HEK293T (cell line): Measurements from ENCODE around the gene CSNK1D.

ENCODE experiments used
- CTCF ChIA-PET: fragments of 350-600 bp; formaldehyde crosslinking; extraction: SDS; loops from one replicate; lab custom pipeline; 2021; ENCODE audit warnings: antibody characterized with exemption, inconsistent platforms; lab: Yijun Ruan, JAX
- POLR2A ChIA-PET: fragments of 350-600 bp; formaldehyde crosslinking; extraction: SDS; loops from one replicate; lab custom pipeline; 2020; ENCODE audit warnings: antibody characterized with exemption, inconsistent platforms; lab: Yijun Ruan, JAX
- DNase-seq: peaks from one replicate; pipeline ENCODE4 v3.0.0; 2012; ENCODE audit warnings: mixed read lengths; ENCODE audit errors: extremely low spot score
- ARNT ChIP-seq: fragments of 450-650 bp; IDR thresholded peaks from 2 replicates; pipeline ENCODE4 v1.6.1; 2017; ENCODE audit warnings: mild to moderate bottlenecking
- BHLHE40 ChIP-seq: fragments of 450-650 bp; IDR thresholded peaks from 2 replicates; pipeline ENCODE4 v1.6.1; 2016; ENCODE audit warnings: mild to moderate bottlenecking, moderate library complexity, borderline replicate concordance
- CTBP1 ChIP-seq: fragments of 450-650 bp; IDR thresholded peaks from 2 replicates; pipeline ENCODE4 v1.6.1; 2016; ENCODE audit warnings: borderline replicate concordance
- ELF4 ChIP-seq: fragments of 450-650 bp; IDR thresholded peaks from 2 replicates; pipeline ENCODE4 v1.6.1; 2017; ENCODE audit warnings: antibody characterized with exemption
- FOXA1 ChIP-seq: fragments of 450-650 bp; IDR thresholded peaks from 2 replicates; pipeline ENCODE4 v1.6.1; 2016; ENCODE audit warnings: mild to moderate bottlenecking
- FOXK2 ChIP-seq: fragments of 450-650 bp; IDR thresholded peaks from 2 replicates; pipeline ENCODE4 v1.6.1; 2016; ENCODE audit warnings: mild to moderate bottlenecking
- FOXM1 ChIP-seq: fragments of 450-650 bp; IDR thresholded peaks from 2 replicates; pipeline ENCODE4 v1.6.1; 2017; ENCODE audit warnings: mild to moderate bottlenecking, borderline replicate concordance
- HDGF ChIP-seq: fragments of 450-650 bp; IDR thresholded peaks from 2 replicates; pipeline ENCODE4 v1.6.1; 2017; ENCODE audit warnings: antibody characterized with exemption, borderline replicate concordance
- L3MBTL2 ChIP-seq: fragments of 450-650 bp; conservative IDR thresholded peaks from 2 replicates; pipeline ENCODE4 v1.6.1; 2016; ENCODE audit warnings: mild to moderate bottlenecking
- LEF1 ChIP-seq: fragments of 450-650 bp; IDR thresholded peaks from 2 replicates; pipeline ENCODE4 v1.6.1; 2017; ENCODE audit warnings: mild to moderate bottlenecking, borderline replicate concordance
- NFRKB ChIP-seq: fragments of 450-650 bp; IDR thresholded peaks from 2 replicates; pipeline ENCODE4 v1.6.1; 2016; ENCODE audit warnings: mild to moderate bottlenecking, moderate library complexity
- SP1 ChIP-seq: fragments of 450-650 bp; IDR thresholded peaks from 2 replicates; pipeline ENCODE4 v1.6.1; 2017
- SUZ12 ChIP-seq: fragments of 450-650 bp; IDR thresholded peaks from 2 replicates; pipeline ENCODE4 v1.6.1; 2016; ENCODE audit warnings: mild to moderate bottlenecking
- TARDBP ChIP-seq: fragments of 450-650 bp; IDR thresholded peaks from 2 replicates; pipeline ENCODE4 v1.6.1; 2016
- ZNF384 ChIP-seq: fragments of 450-650 bp; IDR thresholded peaks from 2 replicates; pipeline ENCODE4 v1.6.1; 2016
- TF ChIP-seq, protein P1 (sequence below): fragments of 450-650 bp; IDR thresholded peaks from 2 replicates; pipeline ENCODE4 v1.6.1; 2016

The CSNK1D gene

DNA sequence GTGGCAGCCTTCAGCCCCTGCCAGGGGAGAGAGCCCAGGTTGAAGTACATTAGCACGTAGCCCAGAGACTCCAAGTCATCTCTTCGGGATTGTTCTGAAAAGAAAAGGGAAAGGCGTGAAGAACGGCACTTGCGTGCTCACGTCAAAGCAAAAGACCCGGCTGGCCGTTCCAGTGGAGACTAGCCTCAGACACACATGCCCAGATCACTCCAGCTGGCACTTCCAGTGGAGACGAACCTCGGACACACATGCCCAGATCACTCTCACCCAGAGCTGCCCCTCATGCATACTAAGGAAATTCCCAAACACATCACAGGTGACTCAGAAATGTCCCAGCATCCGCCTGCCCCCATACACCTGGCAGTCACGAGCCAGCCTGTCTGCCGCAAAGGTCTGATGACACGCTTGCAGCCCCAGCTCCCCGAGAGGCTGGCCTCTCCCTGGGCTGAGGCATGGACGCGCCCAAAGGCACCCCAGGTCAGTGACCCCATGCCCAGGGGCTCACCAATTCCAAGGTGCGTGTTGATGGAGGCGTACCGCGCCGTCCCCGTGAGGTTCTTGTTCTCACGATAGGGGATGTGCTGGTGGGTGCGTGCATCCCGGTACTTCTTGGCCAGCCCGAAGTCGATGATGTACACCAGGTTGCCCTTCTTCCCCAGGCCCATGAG is 20.9 kb downstream of the CSNK1D start:
- TF ChIP-seq ZNF384 (no peak), BHLHE40 (no peak), LEF1 (no peak), NFRKB (no peak), L3MBTL2 (no peak), FOXK2 (no peak), ARNT (no peak), FOXA1 (no peak), HDGF (no peak), CTBP1 (no peak), SP1 (no peak)
- TF ChIP-seq, protein P1, sequence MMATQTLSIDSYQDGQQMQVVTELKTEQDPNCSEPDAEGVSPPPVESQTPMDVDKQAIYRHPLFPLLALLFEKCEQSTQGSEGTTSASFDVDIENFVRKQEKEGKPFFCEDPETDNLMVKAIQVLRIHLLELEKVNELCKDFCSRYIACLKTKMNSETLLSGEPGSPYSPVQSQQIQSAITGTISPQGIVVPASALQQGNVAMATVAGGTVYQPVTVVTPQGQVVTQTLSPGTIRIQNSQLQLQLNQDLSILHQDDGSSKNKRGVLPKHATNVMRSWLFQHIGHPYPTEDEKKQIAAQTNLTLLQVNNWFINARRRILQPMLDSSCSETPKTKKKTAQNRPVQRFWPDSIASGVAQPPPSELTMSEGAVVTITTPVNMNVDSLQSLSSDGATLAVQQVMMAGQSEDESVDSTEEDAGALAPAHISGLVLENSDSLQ = no peak
- ChIA-PET POLR2A (no interaction called here), CTCF (no interaction called here)
- DNase-seq = no peak

DNA sequence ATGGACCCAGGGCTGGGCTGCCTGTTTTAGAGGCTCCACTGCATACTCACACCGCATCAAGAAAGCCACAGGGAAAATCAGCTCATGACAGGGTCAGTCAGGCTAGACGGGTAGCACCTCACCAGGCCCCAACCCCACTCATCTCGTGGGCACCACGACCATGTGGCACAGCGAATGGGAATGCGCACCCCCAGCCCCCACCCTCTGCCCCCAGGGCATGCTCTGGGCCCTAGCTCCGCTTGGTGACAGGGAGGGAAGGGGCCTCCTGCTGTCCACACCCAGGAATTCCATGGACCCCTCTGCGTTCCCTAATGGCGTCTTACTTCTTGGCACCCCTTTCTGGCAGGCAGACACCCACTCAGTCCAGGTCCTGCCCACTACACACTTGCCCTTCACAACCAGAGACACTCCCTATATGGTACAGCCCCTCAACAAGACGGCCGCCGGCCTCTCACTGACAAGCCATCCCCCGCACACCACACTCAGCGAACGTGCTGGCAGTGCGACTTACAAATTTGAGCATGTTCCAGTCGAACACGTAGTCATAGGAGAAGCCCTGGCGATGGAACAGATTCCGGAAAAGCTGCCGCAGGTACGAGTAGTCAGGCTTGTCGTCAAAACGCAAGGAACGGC is 22.5 kb downstream of the CSNK1D start:
- ChIA-PET CTCF (no interaction called here), POLR2A (interaction anchor here (0.5 to 1.1 kb wide), 2 partner anchors 11 to 18 kb away, joined by 3 to 4 read pairs; no protein-coding TSS in a partner anchor)
- TF ChIP-seq BHLHE40 (no peak), SP1 (no peak), L3MBTL2 (no peak), LEF1 (no peak), FOXM1 (no peak), ZNF384 (no peak), TARDBP (no peak), ELF4 (no peak), NFRKB (no peak), FOXK2 (no peak)
- TF ChIP-seq, protein P1 = no peak
- DNase-seq = no peak

DNA sequence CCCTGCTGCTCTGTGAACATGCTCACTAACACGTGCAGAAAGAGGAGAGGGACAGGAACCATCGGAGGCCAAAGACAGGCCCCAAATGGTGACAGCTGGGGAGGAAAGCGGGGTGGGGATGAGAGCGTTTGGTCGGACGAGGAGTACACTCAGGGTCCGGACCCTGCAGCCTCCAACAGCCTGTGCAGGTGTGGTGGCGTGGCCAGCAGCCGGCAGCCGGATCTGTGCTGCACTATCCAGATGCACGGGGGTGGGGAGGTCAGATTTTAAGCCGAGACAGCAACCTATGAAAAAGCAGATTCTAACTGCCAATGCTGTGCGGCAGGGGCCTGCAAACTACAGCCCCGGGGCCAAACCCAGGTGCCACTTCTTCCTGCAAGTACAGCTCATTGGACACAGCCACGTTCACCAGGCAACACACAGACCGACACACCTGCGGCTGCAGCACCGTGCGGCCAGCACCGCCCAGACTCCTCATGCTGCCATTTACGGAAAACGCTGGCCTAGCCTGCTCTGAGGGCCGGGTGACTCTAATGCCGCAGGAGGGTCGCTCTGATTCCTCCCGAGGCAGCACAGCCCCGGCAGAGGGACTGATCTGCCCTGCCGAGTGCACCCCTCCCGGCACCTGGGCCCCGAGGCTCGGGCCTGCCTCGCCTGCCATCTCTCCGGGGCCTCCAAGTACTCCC is 23.5 kb downstream of the CSNK1D start:
- TF ChIP-seq BHLHE40 (no peak), FOXK2 (no peak), FOXA1 (no peak), SUZ12 (no peak), NFRKB (no peak), ARNT (no peak), CTBP1 (no peak)
- TF ChIP-seq, protein P1 = no peak
- CTCF ChIA-PET = no interaction called here
- DNase-seq = no peak
- POLR2A ChIA-PET = interaction anchor here (0.5 to 1.1 kb wide), 2 partner anchors 12 to 19 kb away, joined by 3 to 4 read pairs; no protein-coding TSS in a partner anchor

DNA sequence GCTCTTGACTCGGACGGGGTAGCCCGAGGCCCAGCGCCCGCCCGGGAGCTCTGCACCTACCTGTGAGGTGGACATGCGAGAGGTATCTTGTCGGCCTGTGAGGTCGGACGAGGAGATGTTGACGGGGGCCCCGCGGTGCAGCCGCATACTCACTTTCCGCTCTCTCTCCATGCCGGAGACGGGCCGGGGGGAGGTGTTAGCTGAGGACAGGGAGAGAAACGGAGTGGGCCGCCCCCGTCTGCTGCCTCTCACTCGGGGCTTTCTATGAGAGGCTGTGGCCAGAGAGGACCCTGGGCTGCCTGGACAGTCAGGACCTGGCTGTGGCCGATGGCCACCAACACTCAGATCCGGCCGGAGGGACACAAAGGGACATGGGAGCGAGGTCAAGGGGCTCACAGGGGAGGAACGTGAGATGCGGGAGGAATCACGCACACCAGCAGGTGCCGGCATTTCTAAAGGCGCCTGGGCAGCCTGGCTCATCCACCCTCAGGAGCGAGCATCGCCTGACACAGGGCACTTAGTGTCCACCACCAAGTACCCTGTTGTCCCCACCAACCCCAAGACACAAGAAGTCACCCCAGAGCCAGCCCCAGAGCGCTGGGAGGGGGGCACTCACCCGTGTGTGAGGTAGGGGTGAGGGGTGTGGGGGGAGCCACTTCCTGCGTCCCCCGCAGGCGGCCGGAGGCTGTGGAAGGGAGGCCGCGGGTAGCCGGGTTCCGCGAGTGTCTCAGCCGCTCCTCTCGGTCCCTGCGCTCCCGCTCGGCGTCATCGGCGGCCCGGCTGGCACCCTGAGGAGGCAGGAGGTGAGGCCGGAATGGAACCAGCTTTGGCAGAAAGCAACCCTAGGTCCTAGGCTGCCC is 24.5 kb downstream of the CSNK1D start:
- no peak for DNase-seq
- TF ChIP-seq BHLHE40 = no peak
- no peak for TF ChIP-seq L3MBTL2
- TF ChIP-seq, protein P1 = no peak
- ChIA-PET POLR2A (no interaction called here), CTCF (no interaction called here)

DNA sequence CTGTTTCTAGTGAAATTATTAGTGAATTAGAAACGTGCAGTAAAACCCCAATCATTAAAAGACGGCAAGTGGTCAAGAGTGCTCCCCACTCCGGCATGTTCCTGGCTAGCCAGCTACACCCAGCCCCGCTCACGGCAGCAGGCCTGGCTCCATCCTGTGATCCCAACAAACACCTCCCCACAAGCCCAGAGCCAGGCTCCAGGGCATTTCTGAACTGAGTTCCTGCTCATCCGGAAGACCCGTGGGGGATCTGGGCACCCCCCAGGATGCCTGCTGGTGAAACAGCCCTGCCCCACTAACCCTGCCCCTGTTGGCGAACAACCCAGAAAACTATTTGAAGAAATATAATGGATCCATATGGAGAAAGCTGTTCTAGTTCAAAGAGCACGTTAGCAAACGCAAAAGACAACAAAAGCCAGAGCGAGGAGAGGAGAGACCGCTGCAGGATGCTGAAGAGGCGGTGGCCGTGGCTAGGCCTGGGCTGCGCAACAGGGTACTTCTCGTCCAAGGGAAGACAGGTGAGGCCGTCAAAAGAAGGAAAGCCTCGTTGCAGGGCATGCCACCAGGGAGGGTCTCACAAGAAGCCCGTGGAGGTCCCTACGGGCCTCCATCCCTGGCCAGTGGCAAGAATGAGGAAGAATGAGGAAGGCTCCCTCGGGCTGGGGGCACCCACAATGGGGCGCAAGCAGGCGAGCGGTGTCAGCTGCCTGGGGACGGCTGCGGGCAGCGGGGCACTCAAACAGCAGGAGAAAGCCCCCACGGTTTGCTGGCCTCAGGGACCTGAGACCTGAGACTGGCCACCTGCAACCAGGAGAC is 25.4 kb downstream of the CSNK1D start:
- DNase-seq = no peak
- CTCF ChIA-PET = no interaction called here
- POLR2A ChIA-PET = no interaction called here
- no peak for TF ChIP-seq FOXK2
- no peak for TF ChIP-seq SP1
- TF ChIP-seq ELF4 = no peak
